ENCODE measurements around the gene ZC3H15.

ZC3H15 gene

GRCh38 chr2:186537019-186537418 is 51.0 kb downstream of the ZC3H15 start:
- no peaks in the 10 kb centered on the region for H3K9me2 ChIP-seq (replicated peaks; ENCODE audit: insufficient read depth, low read length)
- no peaks in the 10 kb centered on the region for H3K27me3 ChIP-seq (ENCODE audit: low read length)
- TF ChIP-seq EZH2phosphoT487 (conservative IDR thresholded peaks at IDR 0.05; ENCODE audit: low read length), result no peak
- no peak for TF ChIP-seq CTCF (IDR thresholded peaks at IDR 0.05; ENCODE audit: insufficient read depth, low read length, poor library complexity, severe bottlenecking)
- H4K20me1 ChIP-seq (ENCODE audit: low read depth, low read length), result no peaks in the 10 kb centered on the region
- no peaks in the 10 kb centered on the region for H3K36me3 ChIP-seq (ENCODE audit: low read length)
- H3F3A ChIP-seq (ENCODE audit: insufficient read depth), result no peaks in the 10 kb centered on the region
- H2AFZ ChIP-seq (ENCODE audit: low read depth, low read length, severe bottlenecking), result no peak overlapping the region
- no peak overlapping the region for H3K9ac ChIP-seq (ENCODE audit: low read length)
- no peak overlapping the region for H3K27ac ChIP-seq (ENCODE audit: low read depth, low read length)
- no peaks in the 10 kb centered on the region for H3K9me3 ChIP-seq (ENCODE audit: insufficient read depth, low read length)
- H3K79me2 ChIP-seq (ENCODE audit: insufficient read depth, low read length), result no peaks in the 10 kb centered on the region
- H3K4me3 ChIP-seq (ENCODE audit: insufficient read depth, low read length, poor library complexity, severe bottlenecking), result no peak overlapping the region
- no peak overlapping the region for H3K4me2 ChIP-seq (ENCODE audit: low read depth, low read length, poor library complexity, severe bottlenecking)

DNA sequence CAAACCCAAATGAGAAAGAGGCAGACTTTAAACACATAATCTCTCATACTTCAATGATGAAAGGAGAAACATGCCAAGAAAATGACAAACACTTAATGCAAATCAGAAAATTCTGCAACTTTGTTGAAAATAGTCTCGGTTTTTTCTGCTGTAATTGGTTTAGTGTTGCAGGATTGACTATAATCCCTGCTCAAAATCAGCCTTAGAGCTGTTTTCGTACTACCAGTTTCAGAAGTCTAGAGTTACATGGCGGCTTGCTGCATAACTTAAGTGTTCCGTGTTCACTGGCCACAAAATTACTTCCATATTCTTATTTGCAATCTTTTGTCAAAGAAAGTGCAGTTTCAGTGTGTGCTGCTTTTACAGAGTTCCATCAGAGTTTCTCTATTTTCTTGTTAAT is 54.9 kb downstream of the ZC3H15 start:
- Histone ChIP-seq H3K9me2 (replicated peaks; ENCODE audit: insufficient read depth, low read length) (no peaks in the 10 kb centered on the region), H3K27me3 (ENCODE audit: low read length) (no peaks in the 10 kb centered on the region), H3K9ac (ENCODE audit: low read length) (no peak overlapping the region), H3K9me3 (ENCODE audit: insufficient read depth, low read length) (no peaks in the 10 kb centered on the region), H3K4me3 (ENCODE audit: insufficient read depth, low read length, poor library complexity, severe bottlenecking) (no peak overlapping the region), H3K79me2 (ENCODE audit: insufficient read depth, low read length) (no peaks in the 10 kb centered on the region), H3K36me3 (ENCODE audit: low read length) (no peaks in the 10 kb centered on the region), H3K4me2 (ENCODE audit: low read depth, low read length, poor library complexity, severe bottlenecking) (no peak overlapping the region), H3K27ac (ENCODE audit: low read depth, low read length) (no peak overlapping the region), H3F3A (ENCODE audit: insufficient read depth) (no peaks in the 10 kb centered on the region), H4K20me1 (ENCODE audit: low read depth, low read length) (no peaks in the 10 kb centered on the region), H2AFZ (ENCODE audit: low read depth, low read length, severe bottlenecking) (no peak overlapping the region)
- no peak for TF ChIP-seq EZH2phosphoT487 (conservative IDR thresholded peaks at IDR 0.05; ENCODE audit: low read length)
- TF ChIP-seq CTCF (IDR thresholded peaks at IDR 0.05; ENCODE audit: insufficient read depth, low read length, poor library complexity, severe bottlenecking), result no peak

DNA sequence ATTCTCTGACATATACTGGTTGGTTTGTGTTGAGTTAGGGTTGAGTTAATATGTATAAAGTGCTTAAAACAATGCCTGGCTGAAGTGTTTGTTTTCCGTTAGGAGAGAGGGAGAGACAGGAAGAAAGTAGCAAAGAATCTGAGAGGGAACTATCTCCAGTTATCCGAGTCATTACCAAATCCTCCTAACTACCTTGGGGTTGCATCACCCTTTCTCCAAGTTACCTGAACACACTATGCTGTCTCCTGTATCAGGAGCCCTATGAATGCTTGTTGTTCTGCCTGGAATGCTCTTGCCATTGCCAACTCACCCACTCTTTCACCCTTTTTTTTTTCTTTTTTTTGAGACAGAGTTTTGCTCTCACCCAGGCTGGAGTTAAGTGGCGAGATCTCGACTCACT is 55.9 kb downstream of the ZC3H15 start:
- Histone ChIP-seq H3K4me2 (ENCODE audit: low read depth, low read length, poor library complexity, severe bottlenecking) (no peak overlapping the region), H3K27ac (ENCODE audit: low read depth, low read length) (no peak overlapping the region)

More for the DNA sequence above, 55.9 kb downstream of the ZC3H15 start:
- no peaks in the 10 kb centered on the region for H3K9me2 ChIP-seq (replicated peaks; ENCODE audit: insufficient read depth, low read length)
- no peak for TF ChIP-seq EZH2phosphoT487 (conservative IDR thresholded peaks at IDR 0.05; ENCODE audit: low read length)
- no peak for TF ChIP-seq CTCF (IDR thresholded peaks at IDR 0.05; ENCODE audit: insufficient read depth, low read length, poor library complexity, severe bottlenecking)
- H3F3A ChIP-seq (ENCODE audit: insufficient read depth), result no peaks in the 10 kb centered on the region
- H2AFZ ChIP-seq (ENCODE audit: low read depth, low read length, severe bottlenecking), result no peak overlapping the region
- H3K27me3 ChIP-seq (ENCODE audit: low read length), result no peaks in the 10 kb centered on the region
- no peak overlapping the region for H3K4me3 ChIP-seq (ENCODE audit: insufficient read depth, low read length, poor library complexity, severe bottlenecking)
- H3K9me3 ChIP-seq (ENCODE audit: insufficient read depth, low read length), result no peaks in the 10 kb centered on the region
- no peaks in the 10 kb centered on the region for H3K36me3 ChIP-seq (ENCODE audit: low read length)
- H4K20me1 ChIP-seq (ENCODE audit: low read depth, low read length), result no peaks in the 10 kb centered on the region
- no peak overlapping the region for H3K9ac ChIP-seq (ENCODE audit: low read length)
- no peaks in the 10 kb centered on the region for H3K79me2 ChIP-seq (ENCODE audit: insufficient read depth, low read length)
